Panc1 (cell line): Measurements from ENCODE around the gene ATP1A1.

ENCODE experiments used
- TF ChIP-seq, protein P1 (sequence below): fragments of 450-650 bp; IDR thresholded peaks from 2 replicates; pipeline ENCODE4 v1.5.1; 2017; ENCODE audit warnings: mild to moderate bottlenecking
- TF ChIP-seq, protein P2 (sequence below), 2 experiments: IDR thresholded peaks; 2 replicates each; pipeline ENCODE4 v1.6.1; 2011 to 2012; ENCODE audit warnings: low read depth in 2 of 2, control low read depth in 1 of 2, low read length in 1 of 2, mild to moderate bottlenecking in 1 of 2, moderate library complexity in 1 of 2; ENCODE audit not compliant: insufficient read depth in 1 of 2

DNA sequence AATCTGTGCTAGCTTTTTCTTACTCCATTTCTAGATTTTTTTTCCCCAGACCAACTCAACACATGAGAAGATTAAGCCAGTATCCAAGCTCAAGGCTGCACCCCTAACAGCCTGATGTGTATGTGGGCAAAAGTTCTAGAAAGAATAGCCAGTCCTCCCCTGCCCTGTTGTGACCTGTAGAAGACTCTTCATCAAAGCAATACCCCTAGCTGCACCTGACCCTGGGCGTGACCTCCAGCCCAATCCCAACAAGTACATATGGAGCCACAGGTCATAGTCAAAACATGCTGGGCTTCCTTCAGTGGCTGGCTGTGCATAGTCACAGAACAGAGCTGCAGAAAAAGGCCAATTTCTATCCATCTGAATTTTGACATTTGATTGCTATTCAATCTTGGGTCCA lies 72.5 kb downstream of the ATP1A1 start:
- TF ChIP-seq, protein P1, sequence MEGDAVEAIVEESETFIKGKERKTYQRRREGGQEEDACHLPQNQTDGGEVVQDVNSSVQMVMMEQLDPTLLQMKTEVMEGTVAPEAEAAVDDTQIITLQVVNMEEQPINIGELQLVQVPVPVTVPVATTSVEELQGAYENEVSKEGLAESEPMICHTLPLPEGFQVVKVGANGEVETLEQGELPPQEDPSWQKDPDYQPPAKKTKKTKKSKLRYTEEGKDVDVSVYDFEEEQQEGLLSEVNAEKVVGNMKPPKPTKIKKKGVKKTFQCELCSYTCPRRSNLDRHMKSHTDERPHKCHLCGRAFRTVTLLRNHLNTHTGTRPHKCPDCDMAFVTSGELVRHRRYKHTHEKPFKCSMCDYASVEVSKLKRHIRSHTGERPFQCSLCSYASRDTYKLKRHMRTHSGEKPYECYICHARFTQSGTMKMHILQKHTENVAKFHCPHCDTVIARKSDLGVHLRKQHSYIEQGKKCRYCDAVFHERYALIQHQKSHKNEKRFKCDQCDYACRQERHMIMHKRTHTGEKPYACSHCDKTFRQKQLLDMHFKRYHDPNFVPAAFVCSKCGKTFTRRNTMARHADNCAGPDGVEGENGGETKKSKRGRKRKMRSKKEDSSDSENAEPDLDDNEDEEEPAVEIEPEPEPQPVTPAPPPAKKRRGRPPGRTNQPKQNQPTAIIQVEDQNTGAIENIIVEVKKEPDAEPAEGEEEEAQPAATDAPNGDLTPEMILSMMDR: no peak
- TF ChIP-seq, protein P2, sequence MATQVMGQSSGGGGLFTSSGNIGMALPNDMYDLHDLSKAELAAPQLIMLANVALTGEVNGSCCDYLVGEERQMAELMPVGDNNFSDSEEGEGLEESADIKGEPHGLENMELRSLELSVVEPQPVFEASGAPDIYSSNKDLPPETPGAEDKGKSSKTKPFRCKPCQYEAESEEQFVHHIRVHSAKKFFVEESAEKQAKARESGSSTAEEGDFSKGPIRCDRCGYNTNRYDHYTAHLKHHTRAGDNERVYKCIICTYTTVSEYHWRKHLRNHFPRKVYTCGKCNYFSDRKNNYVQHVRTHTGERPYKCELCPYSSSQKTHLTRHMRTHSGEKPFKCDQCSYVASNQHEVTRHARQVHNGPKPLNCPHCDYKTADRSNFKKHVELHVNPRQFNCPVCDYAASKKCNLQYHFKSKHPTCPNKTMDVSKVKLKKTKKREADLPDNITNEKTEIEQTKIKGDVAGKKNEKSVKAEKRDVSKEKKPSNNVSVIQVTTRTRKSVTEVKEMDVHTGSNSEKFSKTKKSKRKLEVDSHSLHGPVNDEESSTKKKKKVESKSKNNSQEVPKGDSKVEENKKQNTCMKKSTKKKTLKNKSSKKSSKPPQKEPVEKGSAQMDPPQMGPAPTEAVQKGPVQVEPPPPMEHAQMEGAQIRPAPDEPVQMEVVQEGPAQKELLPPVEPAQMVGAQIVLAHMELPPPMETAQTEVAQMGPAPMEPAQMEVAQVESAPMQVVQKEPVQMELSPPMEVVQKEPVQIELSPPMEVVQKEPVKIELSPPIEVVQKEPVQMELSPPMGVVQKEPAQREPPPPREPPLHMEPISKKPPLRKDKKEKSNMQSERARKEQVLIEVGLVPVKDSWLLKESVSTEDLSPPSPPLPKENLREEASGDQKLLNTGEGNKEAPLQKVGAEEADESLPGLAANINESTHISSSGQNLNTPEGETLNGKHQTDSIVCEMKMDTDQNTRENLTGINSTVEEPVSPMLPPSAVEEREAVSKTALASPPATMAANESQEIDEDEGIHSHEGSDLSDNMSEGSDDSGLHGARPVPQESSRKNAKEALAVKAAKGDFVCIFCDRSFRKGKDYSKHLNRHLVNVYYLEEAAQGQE (IDR thresholded peaks at IDR 0.05; ENCODE audit: insufficient read depth in 1 of 2, low read depth in 2 of 2, low read length in 1 of 2): no peak
